Activated naive CD8-positive, alpha-beta T cell (primary cell): ENCODE results near the gene MLKL.
A peak's percentile ranks its signal among the peaks of the same experiment; 100 is the strongest.

Experiments
- H3K27ac Mint-ChIP-seq: one replicate; pipeline ENCODE4 v1.8.0; 2021; ENCODE audit warnings: mixed read lengths
- H3K27me3 Mint-ChIP-seq: one replicate; pipeline ENCODE4 v1.8.0; 2021; ENCODE audit warnings: mixed read lengths
- H3K36me3 Mint-ChIP-seq: one replicate; pipeline ENCODE4 v1.8.0; 2021; ENCODE audit warnings: mixed read lengths
- H3K4me1 Mint-ChIP-seq: one replicate; pipeline ENCODE4 v1.8.0; 2021; ENCODE audit warnings: low read depth, mixed read lengths
- H3K4me3 Mint-ChIP-seq: one replicate; pipeline ENCODE4 v1.8.0; 2021; ENCODE audit warnings: mild to moderate bottlenecking, mixed read lengths
- H3K9me3 Mint-ChIP-seq: one replicate; pipeline ENCODE4 v1.8.0; 2021; ENCODE audit warnings: low read depth, mixed read lengths

Gene MLKL

DNA sequence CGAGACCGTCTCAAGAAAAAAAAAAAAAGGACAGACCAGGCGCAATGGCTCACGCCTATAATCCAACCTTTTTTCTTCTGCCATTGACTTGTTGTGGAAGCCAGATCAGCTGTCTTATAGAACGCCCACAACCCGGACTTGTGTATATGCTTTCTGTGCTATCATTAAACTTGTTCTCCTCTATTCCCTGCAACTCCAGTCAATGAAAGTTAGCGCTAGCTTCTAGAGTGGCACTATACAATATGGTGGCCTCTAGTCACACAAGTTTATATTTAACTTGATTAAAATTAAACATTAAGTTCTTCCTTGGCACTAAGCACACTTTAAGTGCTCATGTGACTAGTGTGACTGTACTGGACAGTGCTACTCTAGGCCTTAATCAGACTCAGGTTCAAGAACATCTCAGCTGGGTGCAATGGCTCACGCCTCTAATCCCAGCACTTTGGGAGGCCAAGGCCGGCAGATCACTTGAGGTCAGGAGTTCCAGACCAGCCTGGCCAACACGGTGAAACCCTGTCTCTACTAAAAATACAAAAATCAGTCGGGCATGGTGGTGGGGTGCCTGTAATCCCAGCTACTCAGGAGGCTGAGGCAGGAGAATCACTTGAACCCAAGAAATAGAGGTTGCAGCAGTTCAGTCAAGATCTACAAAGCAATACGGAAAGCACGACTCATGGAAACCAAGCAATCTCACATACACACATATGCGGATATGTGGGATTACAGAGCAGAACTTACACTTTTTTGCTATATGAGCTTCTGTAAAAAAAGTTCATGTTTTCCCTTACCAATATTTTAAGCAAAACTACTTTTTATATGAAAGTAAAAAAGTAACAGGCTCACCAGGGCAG, 74.9 kb downstream of the MLKL start:
- Mint-ChIP-seq H3K4me1 (peaks cover 21% of the 10 kb centered on the region), H3K4me3 (no peak overlapping the region), H3K36me3 (peaks cover 9% of the 10 kb centered on the region), H3K27ac (peak overlapping the region; percentile 85), H3K9me3 (no peaks in the 10 kb centered on the region), H3K27me3 (no peaks in the 10 kb centered on the region)

DNA sequence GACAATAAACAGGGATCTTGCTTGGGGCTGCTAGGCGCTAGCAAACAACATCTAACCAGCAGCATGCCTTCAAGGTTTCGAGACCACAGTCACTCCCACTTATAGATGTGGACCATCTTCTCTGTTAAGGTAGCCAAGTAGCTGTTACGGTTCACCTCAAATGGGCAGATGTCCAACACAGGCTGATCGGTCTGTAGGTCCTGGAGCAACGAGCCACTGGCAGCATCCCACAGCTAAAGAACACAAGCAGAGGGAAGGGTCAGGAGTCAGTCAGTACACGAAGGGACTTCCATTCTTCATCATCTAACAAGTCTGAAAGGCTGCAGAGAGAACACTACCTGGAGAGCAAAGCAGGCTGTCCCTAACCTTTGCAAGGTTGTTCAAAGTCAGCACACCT, 76.8 kb downstream of the MLKL start:
- Mint-ChIP-seq H3K27ac (no peak overlapping the region), H3K9me3 (no peaks in the 10 kb centered on the region), H3K4me3 (no peak overlapping the region), H3K36me3 (peaks cover 9% of the 10 kb centered on the region), H3K4me1 (peaks cover 21% of the 10 kb centered on the region), H3K27me3 (no peaks in the 10 kb centered on the region)

DNA sequence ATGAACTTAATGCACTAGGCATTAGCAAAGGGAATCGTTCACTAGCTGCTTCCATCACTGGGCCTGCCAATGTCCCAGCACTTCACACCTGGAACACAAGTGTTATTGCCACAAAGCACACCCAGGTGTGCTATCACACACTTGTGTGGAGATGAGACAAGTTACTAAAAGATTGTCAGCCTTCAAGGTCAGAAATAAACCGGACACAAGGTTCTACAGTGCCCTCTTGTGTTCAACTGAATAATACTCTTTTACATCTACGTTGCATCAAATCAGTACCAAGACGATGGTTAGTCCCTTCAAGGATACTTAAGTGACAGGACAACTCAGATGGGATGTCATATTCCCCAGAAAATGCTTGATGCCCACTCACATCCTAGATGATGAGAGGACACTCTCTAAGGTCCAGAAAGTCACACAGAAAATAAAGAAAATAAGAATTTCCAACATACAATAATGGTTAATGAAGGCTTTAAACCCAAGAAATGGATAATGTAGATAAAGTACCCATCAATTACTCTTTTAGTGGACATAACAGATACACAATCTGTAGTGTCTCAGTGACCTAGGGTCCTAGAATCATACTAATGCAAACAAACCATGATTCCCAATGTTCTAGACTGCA, 77.3 kb downstream of the MLKL start:
- no peaks in the 10 kb centered on the region for H3K27me3 Mint-ChIP-seq

DNA sequence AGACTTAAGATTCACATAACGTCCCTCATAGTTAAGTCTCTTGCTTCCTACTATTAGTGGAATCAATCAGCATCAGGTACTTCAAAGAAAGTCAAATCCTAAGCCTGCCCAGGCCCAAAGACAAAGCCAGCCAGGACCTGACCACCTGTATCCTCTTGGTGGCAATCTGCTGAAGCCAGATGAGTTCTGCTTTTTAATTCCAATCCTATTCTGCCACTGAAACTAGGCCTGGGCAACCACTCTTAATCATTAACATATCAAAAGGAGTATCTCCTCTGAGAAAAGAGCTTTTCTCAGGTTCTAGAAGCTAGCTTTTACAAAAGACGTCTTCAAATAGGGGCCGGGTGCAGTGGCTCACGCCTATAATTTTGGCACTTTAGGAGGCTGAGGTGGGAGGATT, 78.7 kb downstream of the MLKL start:
- H3K4me1 Mint-ChIP-seq = peaks cover 20% of the 10 kb centered on the region
- H3K9me3 Mint-ChIP-seq = no peaks in the 10 kb centered on the region
- no peaks in the 10 kb centered on the region for H3K27me3 Mint-ChIP-seq
- H3K27ac Mint-ChIP-seq = no peak overlapping the region
- no peak overlapping the region for H3K4me3 Mint-ChIP-seq
- H3K36me3 Mint-ChIP-seq = peaks cover 9% of the 10 kb centered on the region

More for the DNA sequence above, 77.3 kb downstream of the MLKL start:
- no peak overlapping the region for H3K4me3 Mint-ChIP-seq
- H3K36me3 Mint-ChIP-seq = peaks cover 9% of the 10 kb centered on the region
- peak overlapping the region; percentile 28 for H3K27ac Mint-ChIP-seq
- H3K9me3 Mint-ChIP-seq = no peaks in the 10 kb centered on the region
- peaks cover 21% of the 10 kb centered on the region for H3K4me1 Mint-ChIP-seq
